Fibroblast of skin of left quadriceps (primary cell): ENCODE results near the gene HOXA11.

Source experiments
- DNase-seq, 2 experiments: peaks; one replicate each; pipeline ENCODE4 v3.0.0-alpha.2; 2013; ENCODE audit warnings: low read depth in 2 of 2

HOXA11 gene

DNA sequence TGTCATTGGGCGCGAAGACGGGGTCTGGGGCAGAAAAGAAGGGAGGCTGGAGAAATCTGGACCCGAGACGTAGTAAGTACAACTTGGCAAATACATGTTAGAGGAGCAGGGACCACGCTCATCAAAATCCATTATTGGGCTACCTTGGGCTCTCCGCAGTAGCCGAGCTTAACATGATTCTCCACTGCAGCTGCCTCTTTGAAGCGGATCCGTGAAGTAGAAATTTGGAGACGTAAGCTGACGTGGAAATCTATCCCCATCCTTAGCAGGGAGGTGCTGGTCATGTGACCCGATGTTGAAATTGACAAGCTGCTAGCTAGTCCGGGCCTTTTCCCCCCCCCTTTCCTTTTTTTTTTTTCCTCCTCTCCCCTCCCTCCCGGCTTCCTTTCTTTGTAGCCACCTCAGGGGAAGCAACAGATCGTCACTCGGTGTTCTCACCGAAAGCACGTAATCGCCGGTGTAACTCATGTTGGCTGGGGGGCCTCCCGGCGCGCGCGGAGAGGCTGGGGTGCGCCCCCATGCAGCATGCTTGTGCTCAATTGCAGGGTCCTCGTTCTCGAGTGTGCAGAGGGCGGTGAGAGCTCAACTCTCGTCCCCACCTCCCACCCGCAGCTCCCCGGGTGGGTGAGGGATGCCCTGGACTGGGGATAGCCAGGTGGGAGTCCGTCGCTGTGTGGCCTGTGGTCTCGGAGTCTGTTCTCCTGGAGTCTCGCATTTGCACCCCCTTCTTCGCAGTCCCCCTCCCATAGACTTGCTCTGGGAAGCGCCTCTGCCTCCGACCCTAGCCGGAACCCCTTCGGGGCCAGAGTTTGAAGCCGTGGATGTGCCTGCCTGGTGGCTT, at the start of gene HOXA11:
HOXA11 (minus strand) TSS at position 220 of the 841 bp plus-strand sequence; CDS start at position 132, 88 bp downstream.
- DNase-seq, result peak; percentile 85 to 86

GRCh38 chr7:27229448-27229847, 44.4 kb upstream of the HOXA11 start:
- no peak for DNase-seq

DNA sequence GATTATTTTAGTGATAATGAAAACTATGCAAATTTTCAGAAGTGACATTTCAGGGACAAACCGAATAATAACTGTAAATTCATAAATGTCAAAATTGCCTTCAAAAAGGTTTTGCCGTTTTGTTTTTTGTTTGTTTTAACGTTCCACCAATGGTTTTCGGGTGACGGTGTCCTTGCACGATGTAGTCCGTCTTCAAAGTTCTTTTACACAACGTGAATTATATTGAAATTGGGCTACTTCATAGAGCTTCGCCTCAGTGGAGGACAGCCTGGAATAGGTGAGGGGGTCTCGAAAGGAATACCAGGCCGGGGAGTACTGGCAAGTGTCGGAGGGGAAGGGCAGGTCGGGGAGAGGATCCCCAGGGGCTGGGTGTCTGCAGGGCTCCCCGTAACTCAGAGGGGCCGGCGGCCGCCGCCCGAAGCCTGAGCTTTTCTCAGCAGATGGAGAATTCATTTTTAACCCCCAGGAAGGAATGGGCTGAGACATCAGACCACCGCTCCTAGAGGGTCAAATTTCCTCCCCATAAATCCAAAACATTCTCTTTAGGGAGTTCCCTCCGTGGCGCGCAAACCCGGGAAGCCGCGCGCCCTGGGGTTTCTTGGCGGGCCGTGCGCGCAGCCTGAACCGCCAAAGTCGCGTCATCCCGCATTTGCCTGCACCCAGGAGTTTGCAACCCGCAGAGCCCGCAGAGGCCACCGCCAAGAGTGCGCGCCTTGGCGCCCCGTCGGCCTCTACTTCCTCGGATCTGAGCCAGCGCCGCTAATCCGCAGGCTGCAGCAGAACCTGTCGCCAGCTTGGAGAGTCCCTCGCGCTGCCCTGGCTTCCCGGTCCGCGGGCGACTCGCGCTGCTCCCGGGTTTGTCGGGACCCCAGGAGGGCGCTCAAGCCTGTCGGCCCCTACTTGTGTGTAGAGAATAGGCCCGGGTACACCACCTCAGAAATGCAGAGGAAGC, 40.2 kb upstream of the HOXA11 start:
- DNase-seq, result no peak

- DNase-seq, result no peak
Observed at GRCh38 chr7:27223941-27224575, 39.0 kb upstream of the HOXA11 start.

DNA sequence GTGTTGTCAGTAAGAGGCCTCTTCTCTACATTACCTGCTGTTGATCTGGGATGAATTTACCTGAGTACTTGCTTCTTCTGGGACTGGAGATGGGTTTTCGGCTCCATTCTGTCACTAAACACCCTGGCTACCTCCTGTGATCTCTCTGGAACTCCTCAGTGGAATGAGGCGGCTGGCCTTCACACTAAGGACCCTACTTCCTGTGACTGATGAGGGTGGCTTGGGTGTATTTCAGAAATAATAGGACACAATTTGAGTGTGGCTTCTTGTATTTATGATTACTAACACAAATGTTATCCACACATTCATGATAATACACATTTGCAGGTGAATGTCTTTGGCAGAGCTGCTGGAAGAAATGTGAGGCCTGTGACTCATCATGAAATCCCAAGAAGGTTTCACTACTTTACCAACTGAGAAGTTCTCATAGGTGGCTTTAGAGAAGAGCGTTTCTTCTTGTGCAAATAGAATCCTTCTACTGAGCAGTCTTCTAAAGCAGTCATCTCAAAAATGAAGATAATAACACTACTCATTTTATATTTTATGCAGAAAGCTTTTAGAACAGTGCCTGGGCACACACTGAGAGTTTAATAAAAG, 36.3 kb upstream of the HOXA11 start:
- no peak for DNase-seq

GRCh38 chr7:27220440-27220955, 35.5 kb upstream of the HOXA11 start:
- DNase-seq, result no peak

- no peak for DNase-seq
Observed at GRCh38 chr7:27219821-27220220, 34.8 kb upstream of the HOXA11 start.

DNA sequence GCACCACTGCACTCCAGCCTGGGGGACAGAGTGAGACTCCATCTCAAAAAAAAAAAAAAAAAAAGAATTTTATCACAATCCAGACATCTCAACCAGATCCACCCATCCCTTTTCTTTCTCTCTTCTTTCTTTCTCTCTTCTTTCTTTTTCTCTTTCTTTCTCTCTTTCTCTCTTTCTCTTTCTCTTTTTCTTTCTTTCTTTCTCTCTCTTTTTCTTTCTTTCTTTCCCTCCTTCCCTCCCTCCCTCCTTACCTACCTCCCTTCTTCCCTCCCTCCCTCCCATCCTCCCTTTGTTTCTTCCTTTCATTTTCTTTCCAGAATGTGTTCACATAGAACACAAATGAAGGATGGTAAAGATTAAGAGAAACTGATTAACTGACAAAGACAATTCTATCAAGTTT, 32.9 kb upstream of the HOXA11 start:
- no peak for DNase-seq

GRCh38 chr7:27215356-27215755, 30.3 kb upstream of the HOXA11 start:
- DNase-seq, result no peak

DNA sequence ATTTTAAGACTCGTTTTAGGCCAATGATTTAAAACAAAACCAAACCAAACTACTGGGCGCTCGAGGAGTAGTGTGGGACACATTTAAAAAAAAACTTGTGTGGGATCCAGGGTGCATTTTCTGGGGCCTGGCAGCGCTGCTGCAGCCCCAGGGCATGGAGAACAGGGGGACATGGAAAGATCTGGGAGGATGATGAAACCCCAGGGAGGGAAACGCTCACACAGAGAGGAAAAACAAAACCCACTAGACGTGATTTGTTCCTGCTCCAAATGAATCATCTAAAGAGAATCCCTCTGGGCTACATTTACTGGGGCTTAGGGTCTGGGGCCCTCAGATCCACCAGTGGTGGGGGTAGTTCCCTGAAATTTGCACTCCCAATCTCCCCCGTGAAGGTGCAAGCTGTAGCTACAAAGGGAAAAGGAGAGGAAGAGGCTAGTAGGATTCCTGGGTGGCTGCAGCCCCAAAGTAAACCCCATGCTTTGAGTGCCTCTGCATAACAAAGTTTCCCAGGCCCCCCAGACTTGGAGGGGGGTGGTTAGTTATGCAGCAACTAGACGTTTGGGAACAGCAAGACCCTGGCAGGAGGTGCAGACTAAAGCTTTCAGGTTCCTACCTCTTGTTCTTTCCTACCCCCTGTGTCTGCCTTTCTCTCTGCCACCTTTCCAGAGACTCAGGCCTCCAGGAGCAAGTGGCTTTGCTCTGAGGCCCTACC, 29.4 kb upstream of the HOXA11 start:
- no peak for DNase-seq

GRCh38 chr7:27213433-27214238, 28.6 kb upstream of the HOXA11 start:
- DNase-seq, result no peak

- DNase-seq, result peak in 1 of 2 experiments; percentile 20
Observed at GRCh38 chr7:27212497-27213432, 27.7 kb upstream of the HOXA11 start.

GRCh38 chr7:27211764-27212204, 26.8 kb upstream of the HOXA11 start:
- no peak for DNase-seq

DNA sequence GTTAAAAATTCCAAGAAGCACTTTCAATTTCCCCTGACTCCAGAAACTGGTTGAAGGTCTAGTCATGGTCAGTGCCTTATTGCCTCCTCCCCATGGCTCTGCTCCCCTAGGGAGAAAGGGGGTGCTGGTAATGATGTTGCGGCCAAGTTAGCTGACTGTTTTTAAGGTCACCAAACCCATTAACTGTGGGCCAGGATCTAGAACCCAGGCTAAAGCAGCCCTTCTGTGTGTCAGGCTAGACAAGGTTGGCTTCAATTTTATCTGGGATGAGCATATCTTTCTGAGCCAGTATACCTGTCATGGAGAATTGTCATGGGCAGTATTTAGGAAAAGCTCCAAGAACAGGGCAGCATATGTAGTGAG, 26.0 kb upstream of the HOXA11 start:
- DNase-seq, result no peak

DNA sequence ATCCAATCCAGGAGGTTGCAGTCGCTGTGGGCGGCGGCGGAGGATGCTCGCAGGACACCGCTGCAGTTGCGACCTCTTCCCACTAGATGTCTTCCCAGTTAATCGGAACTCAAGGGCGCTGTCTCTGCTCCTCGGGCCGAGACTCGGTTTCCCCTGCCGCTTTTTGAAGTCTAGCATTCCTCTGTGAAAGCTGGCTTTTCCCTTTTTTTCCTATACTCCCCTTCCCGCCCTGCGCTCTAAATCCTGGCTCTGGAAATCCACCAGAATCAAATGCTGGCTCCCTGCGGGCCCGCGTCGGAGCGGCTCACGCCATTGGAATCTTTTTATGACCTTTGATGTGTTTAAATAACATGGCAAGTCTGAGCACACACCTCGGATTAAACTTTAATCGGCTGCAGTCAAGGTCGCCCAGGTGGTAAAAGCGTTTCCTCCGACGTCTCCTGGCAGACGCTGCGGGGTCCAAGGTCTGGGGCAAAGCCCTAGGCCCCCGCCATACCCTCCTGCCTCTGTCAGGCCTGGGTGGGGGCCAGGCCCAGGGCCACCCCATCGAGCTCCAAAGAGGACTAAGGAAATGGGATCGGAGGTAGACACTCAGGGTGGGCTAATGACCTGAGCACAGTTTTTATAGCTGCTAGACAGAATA, 25.5 kb upstream of the HOXA11 start:
- no peak for DNase-seq

- no peak for DNase-seq
Observed at GRCh38 chr7:27209933-27210440, 25.0 kb upstream of the HOXA11 start.

- DNase-seq, result no peak
Observed at GRCh38 chr7:27208998-27209397, 24.0 kb upstream of the HOXA11 start.

DNA sequence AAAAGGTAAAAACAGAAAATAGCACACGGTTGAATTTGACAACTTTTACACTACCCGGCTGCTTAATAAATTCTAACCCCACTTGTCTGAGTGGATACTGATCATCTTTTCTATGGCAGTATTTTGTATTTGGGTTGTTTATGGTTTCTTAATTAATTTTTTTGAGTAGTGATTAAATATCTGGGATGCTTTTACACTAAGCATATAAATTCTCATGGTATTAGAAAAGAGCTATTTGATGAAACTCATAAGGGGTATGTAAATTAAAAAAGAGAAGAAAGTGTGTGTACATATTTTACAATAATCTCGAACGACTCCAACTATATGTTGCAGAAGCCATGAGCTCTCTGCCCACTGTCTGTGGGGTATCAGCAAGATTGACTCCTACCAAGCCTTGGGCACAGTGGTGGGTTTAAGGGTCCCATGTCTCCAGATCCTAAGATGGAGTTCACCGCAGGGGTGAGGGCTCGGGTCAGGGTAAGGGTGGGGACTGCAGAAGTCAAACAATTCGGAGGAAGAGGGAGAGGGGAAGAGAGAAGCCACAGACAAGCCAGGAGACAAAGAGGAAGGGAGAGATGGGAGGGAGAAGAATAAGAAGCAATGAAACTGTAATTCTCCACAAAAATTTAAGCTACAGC, 22.4 kb upstream of the HOXA11 start:
- DNase-seq, result no peak
